Gastroesophageal sphincter (tissue), 3 donors: ENCODE results near the gene NEK4.

Source experiments
- EP300 ChIP-seq: sonication (generic); formaldehyde crosslinking; IDR thresholded peaks from one replicate; pipeline ENCODE4 v1.6.1; 2017; ENCODE audit warnings: antibody characterized with exemption, mild to moderate bottlenecking
- POLR2A ChIP-seq, 2 donors: fragments of 450-650 bp; IDR thresholded peaks; one replicate each; pipeline ENCODE4 v1.6.1; 2017; ENCODE audit warnings: antibody characterized with exemption in 2 of 2, mild to moderate bottlenecking in 2 of 2, moderate library complexity in 1 of 2
- POLR2AphosphoS5 ChIP-seq: sonication (generic); formaldehyde crosslinking; IDR thresholded peaks from one replicate; pipeline ENCODE4 v1.6.1; 2017; ENCODE audit warnings: antibody characterized with exemption
- TF ChIP-seq, protein P1 (sequence below), 4 experiments: fragments of 200-600 bp in 2 of 4; fragments of 450-650 bp in 2 of 4; sonication (generic) in 1 of 4; IDR thresholded peaks; one replicate each; pipeline ENCODE4 v1.5.1; 2017 to 2019; ENCODE audit warnings: antibody characterized with exemption in 4 of 4, mild to moderate bottlenecking in 2 of 4, moderate library complexity in 2 of 4

DNA sequence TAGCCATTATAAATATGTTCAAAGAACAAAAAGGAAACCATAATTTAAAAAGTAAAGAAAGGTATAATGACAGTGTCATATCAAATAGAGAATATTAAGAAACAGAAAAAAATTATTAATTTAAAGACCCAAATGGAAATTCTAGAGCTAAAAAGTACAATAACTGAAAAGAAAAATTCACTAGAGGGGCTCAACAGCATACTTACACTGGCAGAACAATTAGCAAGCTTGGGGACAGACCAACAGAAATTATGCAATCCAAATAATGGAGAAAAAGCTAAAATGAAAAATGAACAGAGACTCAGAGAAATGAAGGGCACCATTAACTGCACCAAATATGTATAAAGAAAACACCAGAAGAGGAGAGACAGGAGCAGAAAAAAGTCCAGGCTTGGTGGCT lies 51.1 kb downstream of the NEK4 start:
- TF ChIP-seq, protein P1, sequence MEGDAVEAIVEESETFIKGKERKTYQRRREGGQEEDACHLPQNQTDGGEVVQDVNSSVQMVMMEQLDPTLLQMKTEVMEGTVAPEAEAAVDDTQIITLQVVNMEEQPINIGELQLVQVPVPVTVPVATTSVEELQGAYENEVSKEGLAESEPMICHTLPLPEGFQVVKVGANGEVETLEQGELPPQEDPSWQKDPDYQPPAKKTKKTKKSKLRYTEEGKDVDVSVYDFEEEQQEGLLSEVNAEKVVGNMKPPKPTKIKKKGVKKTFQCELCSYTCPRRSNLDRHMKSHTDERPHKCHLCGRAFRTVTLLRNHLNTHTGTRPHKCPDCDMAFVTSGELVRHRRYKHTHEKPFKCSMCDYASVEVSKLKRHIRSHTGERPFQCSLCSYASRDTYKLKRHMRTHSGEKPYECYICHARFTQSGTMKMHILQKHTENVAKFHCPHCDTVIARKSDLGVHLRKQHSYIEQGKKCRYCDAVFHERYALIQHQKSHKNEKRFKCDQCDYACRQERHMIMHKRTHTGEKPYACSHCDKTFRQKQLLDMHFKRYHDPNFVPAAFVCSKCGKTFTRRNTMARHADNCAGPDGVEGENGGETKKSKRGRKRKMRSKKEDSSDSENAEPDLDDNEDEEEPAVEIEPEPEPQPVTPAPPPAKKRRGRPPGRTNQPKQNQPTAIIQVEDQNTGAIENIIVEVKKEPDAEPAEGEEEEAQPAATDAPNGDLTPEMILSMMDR (IDR thresholded peaks at IDR 0.05): no peak
- TF ChIP-seq POLR2AphosphoS5 (no peak), EP300 (no peak), POLR2A (IDR thresholded peaks at IDR 0.05) (no peak)
